GM18499 (cell line): ENCODE data around the gene MPC1.

Experiments
- ATAC-seq: cut with Tn5 transposase; IDR thresholded peaks from one replicate; pipeline ENCODE4 v1.9.1; 2021; ENCODE audit warnings: moderate number of reproducible peaks; ENCODE audit not compliant: insufficient read depth, unreplicated experiment

MPC1 gene

GRCh38 chr6:166382933-166383801, at the start of gene MPC1:
Gene MPC1 (minus strand): TSS chr6:166382940. CDS start chr6:166382876, 64 bp downstream.
- peak; percentile 82 for ATAC-seq

GRCh38 chr6:166430269-166430668, 47.5 kb upstream of the MPC1 start:
- ATAC-seq = no peak

GRCh38 chr6:166424431-166424830, 41.7 kb upstream of the MPC1 start:
- no peak for ATAC-seq

- ATAC-seq = no peak
Measured at GRCh38 chr6:166423781-166424180, 41.0 kb upstream of the MPC1 start.

GRCh38 chr6:166423051-166423745, 40.5 kb upstream of the MPC1 start:
- ATAC-seq = no peak

- no peak for ATAC-seq
Measured at GRCh38 chr6:166422201-166422940, 39.6 kb upstream of the MPC1 start.

- no peak for ATAC-seq
Measured at GRCh38 chr6:166420351-166420750, 37.6 kb upstream of the MPC1 start.

- no peak for ATAC-seq
Measured at GRCh38 chr6:166419717-166420116, 37.0 kb upstream of the MPC1 start.

GRCh38 chr6:166419286-166419685, 36.5 kb upstream of the MPC1 start:
- peak; percentile 93 for ATAC-seq

- ATAC-seq = no peak
Measured at GRCh38 chr6:166418691-166419143, 36.0 kb upstream of the MPC1 start.

- ATAC-seq = peak; percentile 39
Measured at GRCh38 chr6:166417285-166417691, 34.5 kb upstream of the MPC1 start.

- ATAC-seq = no peak
Measured at GRCh38 chr6:166415833-166416347, 33.1 kb upstream of the MPC1 start.

- no peak for ATAC-seq
Measured at GRCh38 chr6:166415306-166415705, 32.6 kb upstream of the MPC1 start.

GRCh38 chr6:166413491-166413951, 30.8 kb upstream of the MPC1 start:
- no peak for ATAC-seq

- no peak for ATAC-seq
Measured at GRCh38 chr6:166412911-166413384, 30.2 kb upstream of the MPC1 start.

- ATAC-seq = no peak
Measured at GRCh38 chr6:166412156-166412910, 29.6 kb upstream of the MPC1 start.

GRCh38 chr6:166411721-166412151, 29.0 kb upstream of the MPC1 start:
- ATAC-seq = no peak

- no peak for ATAC-seq
Measured at GRCh38 chr6:166411271-166411670, 28.5 kb upstream of the MPC1 start.

GRCh38 chr6:166410426-166410935, 27.7 kb upstream of the MPC1 start:
- ATAC-seq = no peak
